22Rv1 (cell line): ENCODE measurements around the gene AFF1.

Experiments used
- H3K27ac ChIP-seq: fragments of 450-650 bp; 2 replicates; pipeline ENCODE4 v1.5.1; 2017
- ZFX ChIP-seq: fragments of 450-650 bp; IDR thresholded peaks from 2 replicates; pipeline ENCODE4 v1.6.1; 2017; ENCODE audit warnings: antibody characterized with exemption, borderline replicate concordance
- TF ChIP-seq, protein P1 (sequence below): fragments of 450-650 bp; IDR thresholded peaks from 2 replicates; pipeline ENCODE4 v1.5.1; 2017; ENCODE audit warnings: mild to moderate bottlenecking

Gene AFF1

DNA sequence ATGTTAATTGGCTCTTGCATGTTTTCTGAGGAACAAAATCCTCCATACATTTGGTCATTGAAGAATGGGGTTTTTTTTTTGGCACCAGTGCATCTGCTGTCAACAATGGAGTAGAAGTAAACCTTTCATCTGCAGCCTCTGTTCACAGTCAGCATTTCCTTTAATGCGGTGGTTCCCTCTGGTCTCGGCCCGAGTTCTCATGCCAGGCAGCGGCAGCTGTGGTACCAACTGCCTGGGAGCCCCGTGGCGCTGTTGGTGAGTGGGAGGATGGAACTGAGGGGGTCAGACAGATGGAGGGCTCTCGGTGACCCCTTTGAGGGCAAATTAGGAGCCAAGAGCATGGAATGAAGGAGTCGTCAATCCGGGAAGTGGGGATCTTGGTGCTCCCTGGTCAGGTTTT, 114.7 kb downstream of the AFF1 start:
- no peak overlapping the region for H3K27ac ChIP-seq
- no peak for TF ChIP-seq ZFX
- TF ChIP-seq, protein P1, sequence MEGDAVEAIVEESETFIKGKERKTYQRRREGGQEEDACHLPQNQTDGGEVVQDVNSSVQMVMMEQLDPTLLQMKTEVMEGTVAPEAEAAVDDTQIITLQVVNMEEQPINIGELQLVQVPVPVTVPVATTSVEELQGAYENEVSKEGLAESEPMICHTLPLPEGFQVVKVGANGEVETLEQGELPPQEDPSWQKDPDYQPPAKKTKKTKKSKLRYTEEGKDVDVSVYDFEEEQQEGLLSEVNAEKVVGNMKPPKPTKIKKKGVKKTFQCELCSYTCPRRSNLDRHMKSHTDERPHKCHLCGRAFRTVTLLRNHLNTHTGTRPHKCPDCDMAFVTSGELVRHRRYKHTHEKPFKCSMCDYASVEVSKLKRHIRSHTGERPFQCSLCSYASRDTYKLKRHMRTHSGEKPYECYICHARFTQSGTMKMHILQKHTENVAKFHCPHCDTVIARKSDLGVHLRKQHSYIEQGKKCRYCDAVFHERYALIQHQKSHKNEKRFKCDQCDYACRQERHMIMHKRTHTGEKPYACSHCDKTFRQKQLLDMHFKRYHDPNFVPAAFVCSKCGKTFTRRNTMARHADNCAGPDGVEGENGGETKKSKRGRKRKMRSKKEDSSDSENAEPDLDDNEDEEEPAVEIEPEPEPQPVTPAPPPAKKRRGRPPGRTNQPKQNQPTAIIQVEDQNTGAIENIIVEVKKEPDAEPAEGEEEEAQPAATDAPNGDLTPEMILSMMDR = no peak

GRCh38 chr4:87050596-87050995, 115.8 kb downstream of the AFF1 start:
- TF ChIP-seq ZFX = no peak
- TF ChIP-seq, protein P1 = no peak
- no peak overlapping the region for H3K27ac ChIP-seq

DNA sequence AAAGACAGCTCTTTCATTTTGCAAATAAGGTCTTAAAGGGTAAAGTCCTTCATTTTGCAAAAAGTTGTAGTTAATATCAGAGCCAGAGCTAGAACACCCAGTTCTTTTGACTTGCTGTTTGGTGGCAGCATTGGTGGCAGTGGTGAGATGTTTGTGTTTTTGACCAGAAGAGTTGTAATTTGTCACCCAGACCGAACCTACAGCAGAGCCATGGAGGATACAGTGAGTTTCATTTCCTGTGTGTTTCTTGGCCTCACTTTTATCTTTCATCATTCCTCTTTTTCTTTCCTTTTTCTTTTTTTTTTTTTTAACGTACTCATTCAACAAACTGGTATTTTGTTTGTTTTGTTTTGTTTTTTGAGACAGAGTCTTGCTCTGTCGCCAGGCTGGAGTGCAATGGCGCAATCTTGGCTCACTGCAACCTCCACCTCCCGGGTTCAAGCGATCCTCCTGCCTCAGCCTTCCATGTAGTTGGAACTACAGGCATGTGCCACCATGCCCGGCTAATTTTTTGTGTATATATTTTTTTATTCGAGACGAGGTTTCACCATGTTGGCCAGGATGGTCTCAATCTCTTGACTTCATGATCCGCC, 116.4 kb downstream of the AFF1 start:
- TF ChIP-seq, protein P1 = no peak
- no peak for TF ChIP-seq ZFX
- H3K27ac ChIP-seq = no peak overlapping the region

- H3K27ac ChIP-seq = no peak overlapping the region
Measured at GRCh38 chr4:87052615-87053014, 117.8 kb downstream of the AFF1 start.

DNA sequence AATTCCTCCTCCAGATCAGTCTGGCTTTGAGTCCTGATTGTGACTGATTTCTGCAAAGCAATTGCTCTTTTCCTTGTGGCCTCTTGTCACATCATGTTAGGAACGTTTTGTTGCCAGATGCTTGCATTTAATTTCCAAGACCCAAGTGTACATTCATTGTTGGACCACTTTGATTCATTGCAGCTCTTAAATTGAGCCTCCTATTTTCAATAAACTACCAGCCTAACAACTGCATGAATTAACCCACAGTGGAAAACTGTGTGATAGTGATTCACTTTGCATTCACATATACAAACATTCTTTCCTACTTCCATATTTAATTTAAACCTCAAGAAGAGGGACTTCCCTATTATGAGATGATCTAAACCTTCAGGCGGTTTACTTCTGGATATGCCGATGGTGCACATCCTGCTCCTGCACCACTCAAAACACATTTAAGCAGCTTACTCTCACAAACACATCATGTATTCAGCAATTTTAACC, 118.4 kb downstream of the AFF1 start:
- TF ChIP-seq ZFX = no peak
- H3K27ac ChIP-seq = no peak overlapping the region

More at GRCh38 chr4:87052615-87053014, 117.8 kb downstream of the AFF1 start:
- TF ChIP-seq ZFX = no peak
- TF ChIP-seq, protein P1 = no peak

DNA sequence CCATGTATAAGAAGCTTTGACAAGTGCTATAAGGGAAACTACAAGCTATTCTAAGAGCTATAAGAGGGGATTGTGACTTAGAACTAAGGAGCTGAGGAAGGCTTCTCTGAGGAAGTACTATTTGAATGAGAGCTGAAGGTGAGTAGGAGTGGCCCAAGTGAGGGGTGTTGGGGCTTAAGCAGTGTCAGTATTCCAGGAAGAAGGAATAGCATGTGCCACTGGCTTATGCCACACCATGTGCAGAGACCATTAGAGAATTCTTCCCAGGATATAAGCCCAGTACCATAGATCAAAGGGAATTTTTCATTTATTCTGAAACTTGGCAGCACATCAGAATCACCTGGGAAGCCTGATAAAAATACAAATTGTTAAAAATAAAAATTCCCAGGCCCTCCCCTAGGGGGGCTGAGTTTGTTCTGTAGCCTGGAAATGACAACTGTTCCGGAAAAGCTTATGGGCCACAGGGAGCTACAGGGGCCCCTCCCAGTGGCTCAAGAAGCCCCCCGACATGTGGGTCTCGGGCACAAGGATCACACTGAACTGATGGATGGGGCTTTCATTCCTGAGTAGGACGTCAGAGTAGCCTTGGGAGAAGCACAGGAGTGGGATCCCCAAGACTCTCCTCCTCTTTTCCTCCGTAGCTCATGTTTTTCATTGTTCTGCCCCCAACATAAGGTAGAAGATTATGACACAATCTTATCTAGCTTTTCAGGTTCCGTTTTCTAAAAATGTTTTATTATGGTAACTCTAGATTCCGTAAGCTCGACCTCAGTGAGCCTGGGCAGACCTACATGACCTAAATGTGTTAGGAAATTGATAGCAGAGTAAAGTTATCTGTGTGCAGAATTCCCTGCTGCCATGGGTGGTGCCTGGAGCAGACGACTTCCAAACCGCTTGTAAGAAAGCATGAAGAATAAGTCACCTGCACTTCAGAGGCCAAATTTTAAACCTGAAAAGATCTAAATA, 119.3 kb downstream of the AFF1 start:
- H3K27ac ChIP-seq = no peak overlapping the region

GRCh38 chr4:87054900-87055299, 120.1 kb downstream of the AFF1 start:
- TF ChIP-seq, protein P1 = no peak
- no peak for TF ChIP-seq ZFX
- H3K27ac ChIP-seq = no peak overlapping the region

More for the DNA sequence above, 119.3 kb downstream of the AFF1 start:
- no peak for TF ChIP-seq ZFX
- TF ChIP-seq, protein P1 = no peak
